ENCODE data around the gene SLC25A33. TPM values are rescaled to one million over a fixed set of nuclear protein-coding genes. Genes with fewer than 3 reads are reported as not detected.

SLC25A33 gene
- total RNA-seq, 1 experiment from 2014 or later, result 14.1 TPM

DNA sequence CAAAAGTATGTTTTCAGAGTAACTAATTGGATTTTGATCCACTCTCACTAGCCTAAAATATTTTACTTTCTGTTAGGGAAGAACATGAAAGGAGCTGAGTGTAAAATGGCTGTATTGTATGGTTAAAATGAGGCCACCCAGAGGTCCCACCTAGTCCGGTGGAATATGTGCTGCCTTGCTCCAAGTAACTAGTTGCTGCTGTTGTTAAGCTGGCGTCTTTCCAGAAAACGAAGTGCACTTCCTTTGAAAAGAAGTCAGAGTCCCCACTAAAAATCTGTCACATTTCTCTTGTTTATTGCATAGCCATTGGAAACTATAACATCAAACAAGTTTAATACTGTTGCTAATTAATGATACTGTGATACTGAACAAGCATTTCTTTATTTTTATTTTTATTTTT lies 3.2 kb downstream of the SLC25A33 start:
- Histone ChIP-seq H3K27ac (ENCODE audit: low read depth, low read length, poor library complexity, severe bottlenecking) (peak overlapping the region; percentile 69), H3K4me1 (ENCODE audit: insufficient read depth, low read length, poor library complexity, severe bottlenecking) (peaks cover 18% of the 10 kb centered on the region), H3K36me3 (ENCODE audit: insufficient read depth, low read length, poor library complexity, severe bottlenecking) (no peaks in the 10 kb centered on the region), H3K9me3 (ENCODE audit: low read depth, low read length, poor library complexity, severe bottlenecking) (no peaks in the 10 kb centered on the region), H3K27me3 (replicated peaks; ENCODE audit: insufficient read depth, low read depth, low read length, poor library complexity) (no peaks in the 10 kb centered on the region), H3K4me3 (ENCODE audit: low read depth, low read length, poor library complexity, severe bottlenecking) (peak overlapping the region; percentile 9)
- BruUV-seq (replicated peaks), result no TSS peak
- DNase-seq (ENCODE audit: low spot score), result peak; percentile 80
- intact Hi-C loops (cut with micrococcal nuclease; ENCODE audit: unreplicated experiment), result no loop called here
- ChIA-PET POLR2A (ENCODE audit: low non-redundant PET) (interaction anchor here (0.6 to 1.0 kb wide), 2 partner anchors 17 to 308 kb away, joined by 3 to 10 read pairs; no protein-coding TSS in a partner anchor), CTCF (no interaction called here)
- TF ChIP-seq, protein P1, sequence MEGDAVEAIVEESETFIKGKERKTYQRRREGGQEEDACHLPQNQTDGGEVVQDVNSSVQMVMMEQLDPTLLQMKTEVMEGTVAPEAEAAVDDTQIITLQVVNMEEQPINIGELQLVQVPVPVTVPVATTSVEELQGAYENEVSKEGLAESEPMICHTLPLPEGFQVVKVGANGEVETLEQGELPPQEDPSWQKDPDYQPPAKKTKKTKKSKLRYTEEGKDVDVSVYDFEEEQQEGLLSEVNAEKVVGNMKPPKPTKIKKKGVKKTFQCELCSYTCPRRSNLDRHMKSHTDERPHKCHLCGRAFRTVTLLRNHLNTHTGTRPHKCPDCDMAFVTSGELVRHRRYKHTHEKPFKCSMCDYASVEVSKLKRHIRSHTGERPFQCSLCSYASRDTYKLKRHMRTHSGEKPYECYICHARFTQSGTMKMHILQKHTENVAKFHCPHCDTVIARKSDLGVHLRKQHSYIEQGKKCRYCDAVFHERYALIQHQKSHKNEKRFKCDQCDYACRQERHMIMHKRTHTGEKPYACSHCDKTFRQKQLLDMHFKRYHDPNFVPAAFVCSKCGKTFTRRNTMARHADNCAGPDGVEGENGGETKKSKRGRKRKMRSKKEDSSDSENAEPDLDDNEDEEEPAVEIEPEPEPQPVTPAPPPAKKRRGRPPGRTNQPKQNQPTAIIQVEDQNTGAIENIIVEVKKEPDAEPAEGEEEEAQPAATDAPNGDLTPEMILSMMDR (conservative IDR thresholded peaks at IDR 0.05; ENCODE audit: low read depth, low read length), result no peak
- TF ChIP-seq EZH2 (IDR thresholded peaks at IDR 0.05; ENCODE audit: borderline replicate concordance, low read depth, low read length, poor library complexity, severe bottlenecking), result no peak

DNA sequence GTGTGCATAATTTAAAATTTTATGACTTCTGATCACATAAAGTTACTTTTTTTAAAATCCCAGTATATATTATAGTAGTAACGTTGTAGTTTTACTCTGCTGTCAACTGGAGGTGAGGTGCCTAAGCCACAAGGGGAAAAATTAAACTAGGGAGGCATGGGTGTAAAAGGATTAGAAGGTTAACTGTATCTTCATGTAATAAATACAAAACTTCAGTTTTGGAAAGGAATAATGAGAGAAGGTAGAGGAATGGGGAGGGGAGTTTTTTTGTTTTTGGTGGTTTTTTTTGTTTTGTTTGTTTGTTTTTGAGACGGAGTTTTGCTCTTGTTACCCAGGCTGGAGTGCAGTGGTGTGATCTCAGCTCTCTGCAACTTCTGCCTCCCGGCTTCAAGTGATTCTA lies 5.7 kb downstream of the SLC25A33 start:
- no peaks in the 10 kb centered on the region for H3K36me3 ChIP-seq (ENCODE audit: insufficient read depth, low read length, poor library complexity, severe bottlenecking)
- no peak for DNase-seq (ENCODE audit: low spot score)
- intact Hi-C loops (cut with micrococcal nuclease; ENCODE audit: unreplicated experiment), result no loop called here
- TF ChIP-seq, protein P1 (conservative IDR thresholded peaks at IDR 0.05; ENCODE audit: low read depth, low read length), result no peak
- no peak for TF ChIP-seq EZH2 (IDR thresholded peaks at IDR 0.05; ENCODE audit: borderline replicate concordance, low read depth, low read length, poor library complexity, severe bottlenecking)
- H3K27ac ChIP-seq (ENCODE audit: low read depth, low read length, poor library complexity, severe bottlenecking), result no peak overlapping the region
- H3K9me3 ChIP-seq (ENCODE audit: low read depth, low read length, poor library complexity, severe bottlenecking), result no peaks in the 10 kb centered on the region
- no TSS peak for BruUV-seq (replicated peaks)
- ChIA-PET CTCF (no interaction called here), POLR2A (ENCODE audit: low non-redundant PET) (no interaction called here)
- peaks cover 14% of the 10 kb centered on the region for H3K4me1 ChIP-seq (ENCODE audit: insufficient read depth, low read length, poor library complexity, severe bottlenecking)
- H3K4me3 ChIP-seq (ENCODE audit: low read depth, low read length, poor library complexity, severe bottlenecking), result no peak overlapping the region
- no peaks in the 10 kb centered on the region for H3K27me3 ChIP-seq (replicated peaks; ENCODE audit: insufficient read depth, low read depth, low read length, poor library complexity)

DNA sequence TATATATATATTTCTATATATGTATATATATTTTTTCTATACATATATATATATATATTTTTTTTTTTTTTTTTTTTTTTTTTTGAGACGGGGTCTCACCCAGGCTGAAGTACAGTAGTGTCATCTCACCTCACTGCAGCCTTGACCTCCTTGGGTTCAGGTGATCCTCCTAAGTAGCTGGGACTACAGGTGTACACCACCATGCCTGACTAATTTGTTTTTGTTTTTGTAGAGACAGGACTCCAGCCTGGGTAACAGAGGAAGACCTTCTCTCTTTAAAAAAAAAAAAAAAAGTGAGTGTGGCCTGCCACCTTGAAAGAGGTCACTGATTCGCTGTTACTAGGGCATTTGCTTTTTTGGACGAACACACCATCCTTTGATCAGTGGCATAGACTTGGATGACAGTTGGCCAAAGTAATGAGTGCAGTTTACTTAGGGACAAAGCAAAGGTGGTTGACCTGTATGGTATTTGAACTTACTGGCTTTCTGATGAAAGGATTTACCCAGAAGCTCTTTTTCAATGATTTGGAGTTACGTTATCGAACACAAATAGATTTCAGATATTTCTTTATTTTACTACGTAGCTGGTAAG lies 10.8 kb downstream of the SLC25A33 start:
- CTCF ChIA-PET, result no interaction called here
- peaks cover 7% of the 10 kb centered on the region for H3K4me1 ChIP-seq (ENCODE audit: insufficient read depth, low read length, poor library complexity, severe bottlenecking)
- no peak overlapping the region for H3K4me3 ChIP-seq (ENCODE audit: low read depth, low read length, poor library complexity, severe bottlenecking)
- H3K36me3 ChIP-seq (ENCODE audit: insufficient read depth, low read length, poor library complexity, severe bottlenecking), result peaks cover 6% of the 10 kb centered on the region
- no peak overlapping the region for H3K27ac ChIP-seq (ENCODE audit: low read depth, low read length, poor library complexity, severe bottlenecking)
- BruUV-seq (replicated peaks), result no TSS peak
- intact Hi-C loops (cut with micrococcal nuclease; ENCODE audit: unreplicated experiment), result no loop called here
- H3K27me3 ChIP-seq (replicated peaks; ENCODE audit: insufficient read depth, low read depth, low read length, poor library complexity), result no peaks in the 10 kb centered on the region
- H3K9me3 ChIP-seq (ENCODE audit: low read depth, low read length, poor library complexity, severe bottlenecking), result no peaks in the 10 kb centered on the region
- TF ChIP-seq, protein P1 (conservative IDR thresholded peaks at IDR 0.05; ENCODE audit: low read depth, low read length), result no peak
- no peak for TF ChIP-seq EZH2 (IDR thresholded peaks at IDR 0.05; ENCODE audit: borderline replicate concordance, low read depth, low read length, poor library complexity, severe bottlenecking)
- POLR2A ChIA-PET (ENCODE audit: low non-redundant PET), result interaction anchor here (0.7 kb wide), 1 partner anchor 393 kb away, joined by 3 read pairs; the partner anchor contains the start of genes LZIC and NMNAT1
- DNase-seq (ENCODE audit: low spot score), result no peak

Data from A673 (cell line).